Vagina (tissue), 2 donors: ENCODE measurements around the gene RFK. TPM values are rescaled to one million over a fixed set of nuclear protein-coding genes. Genes with fewer than 3 reads are reported as not detected.

ENCODE experiments used
- DNase-seq, 2 donors: peaks; one replicate each; pipeline ENCODE4 v3.0.0-alpha.2; 2017; ENCODE audit errors: extremely low spot score in 2 of 2
- H3K27ac ChIP-seq: fragments of 200-600 bp; sonication (generic); one replicate; pipeline ENCODE4 v1.5.1; 2019
- H3K27me3 ChIP-seq: fragments of 200-600 bp; sonication (generic); one replicate; pipeline ENCODE4 v1.5.1; 2019
- H3K36me3 ChIP-seq, 2 donors: fragments of 200-600 bp; sonication (generic); one replicate each; pipeline ENCODE4 v1.5.1; 2017 to 2019
- H3K4me1 ChIP-seq: fragments of 200-600 bp; sonication (generic); one replicate; pipeline ENCODE4 v1.5.1; 2019
- H3K4me3 ChIP-seq, 2 donors: fragments of 200-600 bp; sonication (generic); 1 replicate in 1 of 2; 2 replicates in 1 of 2; pipeline ENCODE4 v1.5.1; 2016 to 2019
- H3K9me3 ChIP-seq: fragments of 200-600 bp; sonication (generic); one replicate; pipeline ENCODE4 v1.5.1; 2019
- POLR2A ChIP-seq, 2 donors: fragments of 450-650 bp; IDR thresholded peaks; one replicate each; pipeline ENCODE4 v1.6.1; 2017; ENCODE audit warnings: antibody characterized with exemption in 2 of 2, mild to moderate bottlenecking in 2 of 2, moderate library complexity in 2 of 2
- POLR2AphosphoS5 ChIP-seq, 2 donors: sonication (generic); formaldehyde crosslinking; IDR thresholded peaks; one replicate each; pipeline ENCODE4 v1.9.0; 2017; ENCODE audit warnings: antibody characterized with exemption in 2 of 2, mild to moderate bottlenecking in 2 of 2, low read depth in 1 of 2; ENCODE audit not compliant: insufficient read depth in 1 of 2
- intact Hi-C: fragments of 100-400 bp; cut with DNase I; formaldehyde crosslinking; loops from one replicate; pipeline ENCODE4 v1.15.1; 2023
- total RNA-seq: library from RNA; depleted of rRNA; stranded (reverse); fragments of >200 nt; gene quantifications from one replicate; pipeline ENCODE4 v1.2.3, GENCODE V29; 2016
- TF ChIP-seq, protein P1 (sequence below), 3 experiments: fragments of 450-650 bp in 2 of 3; fragments of 200-600 bp in 1 of 3; sonication (generic) in 1 of 3; IDR thresholded peaks; one replicate each; pipeline ENCODE4 v1.5.1; 2017 to 2019; ENCODE audit warnings: antibody characterized with exemption in 3 of 3, mild to moderate bottlenecking in 2 of 3, moderate library complexity in 2 of 3

RFK gene
- total RNA-seq, 1 donor from 2014 or later = 16.7 TPM

DNA sequence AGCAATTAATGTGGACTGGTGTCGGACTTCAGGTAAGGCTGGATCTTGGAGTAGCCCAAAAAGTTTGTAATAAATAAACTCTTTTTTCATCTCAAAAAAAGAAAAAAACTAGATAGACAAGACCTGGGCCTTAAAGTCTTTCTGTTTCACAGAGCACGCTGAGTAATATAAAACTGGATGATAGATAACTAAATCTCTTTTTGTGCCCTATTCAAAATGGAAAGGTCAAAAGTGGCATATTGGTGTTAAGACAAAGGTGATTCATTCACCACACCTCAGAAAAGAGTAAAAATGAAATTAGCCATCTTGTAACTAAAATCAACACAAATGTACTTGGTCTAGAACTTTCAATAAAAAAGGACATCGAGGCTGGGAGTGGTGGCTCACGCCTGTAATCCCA lies 30.3 kb upstream of the RFK start:
- Histone ChIP-seq H3K36me3 (no peaks in the 10 kb centered on the region), H3K27ac (no peak overlapping the region)

DNA sequence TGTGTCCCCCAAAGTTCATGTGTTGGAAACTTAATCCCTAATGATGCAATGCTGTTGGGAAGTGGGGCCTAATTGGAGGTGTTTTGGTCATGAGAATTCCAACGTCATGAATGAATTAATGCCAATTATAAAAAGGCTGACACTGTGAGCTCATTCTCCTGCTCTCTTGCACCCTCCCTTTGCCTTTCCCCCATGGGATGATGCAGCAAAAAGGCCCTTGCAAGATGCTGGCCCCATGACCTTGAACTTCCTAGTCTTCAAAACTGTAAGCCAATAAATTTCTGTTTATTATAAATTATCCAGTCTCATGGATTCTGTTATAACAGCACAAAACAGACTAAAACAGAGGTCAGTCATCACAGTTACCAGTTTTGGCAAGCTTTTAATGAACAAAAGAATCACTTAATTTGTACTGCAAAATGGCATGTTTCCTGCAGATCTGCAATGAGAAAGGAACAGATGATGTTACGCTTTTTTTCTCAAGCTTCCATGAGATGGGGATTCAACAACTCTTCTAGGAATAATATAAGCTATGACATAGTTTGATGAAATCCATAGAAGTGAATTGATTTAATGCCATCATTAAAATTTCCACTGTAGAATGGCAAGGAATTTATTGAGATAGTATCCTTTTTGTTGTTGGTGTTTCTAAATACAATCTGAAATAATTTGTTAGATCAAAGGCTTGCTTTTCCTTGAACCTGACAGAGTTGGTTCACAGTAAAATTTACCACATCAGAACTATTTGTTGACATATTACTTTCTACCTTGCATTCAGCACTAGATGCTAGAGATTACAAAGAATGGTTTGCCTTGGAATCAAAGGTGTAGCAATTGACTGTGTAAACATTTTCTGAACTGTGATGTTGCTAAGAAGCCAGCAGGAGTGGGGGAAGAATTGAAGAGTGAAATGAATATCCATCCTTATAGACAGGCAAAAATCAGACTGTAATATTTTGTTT lies 29.3 kb upstream of the RFK start:
- H3K4me1 ChIP-seq = no peaks in the 10 kb centered on the region
- H3K27ac ChIP-seq = no peak overlapping the region
- intact Hi-C loops = no loop called here

More for the DNA sequence above, 30.3 kb upstream of the RFK start:
- TF ChIP-seq, protein P1, sequence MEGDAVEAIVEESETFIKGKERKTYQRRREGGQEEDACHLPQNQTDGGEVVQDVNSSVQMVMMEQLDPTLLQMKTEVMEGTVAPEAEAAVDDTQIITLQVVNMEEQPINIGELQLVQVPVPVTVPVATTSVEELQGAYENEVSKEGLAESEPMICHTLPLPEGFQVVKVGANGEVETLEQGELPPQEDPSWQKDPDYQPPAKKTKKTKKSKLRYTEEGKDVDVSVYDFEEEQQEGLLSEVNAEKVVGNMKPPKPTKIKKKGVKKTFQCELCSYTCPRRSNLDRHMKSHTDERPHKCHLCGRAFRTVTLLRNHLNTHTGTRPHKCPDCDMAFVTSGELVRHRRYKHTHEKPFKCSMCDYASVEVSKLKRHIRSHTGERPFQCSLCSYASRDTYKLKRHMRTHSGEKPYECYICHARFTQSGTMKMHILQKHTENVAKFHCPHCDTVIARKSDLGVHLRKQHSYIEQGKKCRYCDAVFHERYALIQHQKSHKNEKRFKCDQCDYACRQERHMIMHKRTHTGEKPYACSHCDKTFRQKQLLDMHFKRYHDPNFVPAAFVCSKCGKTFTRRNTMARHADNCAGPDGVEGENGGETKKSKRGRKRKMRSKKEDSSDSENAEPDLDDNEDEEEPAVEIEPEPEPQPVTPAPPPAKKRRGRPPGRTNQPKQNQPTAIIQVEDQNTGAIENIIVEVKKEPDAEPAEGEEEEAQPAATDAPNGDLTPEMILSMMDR (IDR thresholded peaks at IDR 0.05) = no peak
- TF ChIP-seq POLR2A (IDR thresholded peaks at IDR 0.05) (no peak), POLR2AphosphoS5 (IDR thresholded peaks at IDR 0.05; ENCODE audit: insufficient read depth in 1 of 2, low read depth in 1 of 2) (no peak)
- H3K27me3 ChIP-seq = no peaks in the 10 kb centered on the region
- intact Hi-C loops = no loop called here
- DNase-seq = no peak
- H3K4me1 ChIP-seq = no peaks in the 10 kb centered on the region
- no peaks in the 10 kb centered on the region for H3K9me3 ChIP-seq
- no peak overlapping the region for H3K4me3 ChIP-seq

DNA sequence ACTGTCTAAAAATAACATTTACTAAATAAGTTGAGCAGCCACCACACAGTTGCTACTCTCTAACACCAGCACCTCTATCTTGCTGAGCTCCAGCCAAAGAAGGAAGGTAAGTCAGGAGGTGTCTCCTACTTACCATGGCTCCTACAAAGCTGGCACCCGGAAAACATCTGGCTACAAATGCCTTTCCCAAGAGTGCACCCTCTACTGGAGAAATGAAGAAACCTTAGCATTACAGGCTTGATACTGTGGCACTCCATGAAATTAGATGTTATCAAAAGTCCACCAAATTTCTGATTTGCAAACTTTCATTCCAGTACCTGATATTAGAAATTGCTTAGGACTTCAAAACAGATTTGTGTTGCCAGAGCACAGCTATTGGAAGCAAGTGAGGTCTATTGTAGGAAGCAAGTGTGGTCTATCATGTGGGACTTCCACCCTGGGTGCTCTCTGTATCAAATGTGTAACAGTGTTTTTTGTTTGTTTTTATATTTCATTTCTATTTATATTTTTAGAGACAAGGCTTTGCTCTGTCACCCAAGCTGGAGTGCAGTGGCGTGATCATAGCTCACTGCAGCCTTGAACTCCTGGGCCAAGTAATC lies 25.7 kb upstream of the RFK start:
- intact Hi-C loops = no loop called here
- no peak overlapping the region for H3K27ac ChIP-seq
- no peak overlapping the region for H3K4me3 ChIP-seq
- H3K36me3 ChIP-seq = no peaks in the 10 kb centered on the region
- H3K4me1 ChIP-seq = no peaks in the 10 kb centered on the region
- H3K9me3 ChIP-seq = no peaks in the 10 kb centered on the region
- TF ChIP-seq POLR2AphosphoS5 (IDR thresholded peaks at IDR 0.05; ENCODE audit: insufficient read depth in 1 of 2, low read depth in 1 of 2) = no peak
- TF ChIP-seq, protein P1 (IDR thresholded peaks at IDR 0.05) = no peak
- H3K27me3 ChIP-seq = no peaks in the 10 kb centered on the region
- DNase-seq = no peak

More for the DNA sequence above, 29.3 kb upstream of the RFK start:
- H3K9me3 ChIP-seq = no peaks in the 10 kb centered on the region
- no peak for TF ChIP-seq POLR2A (IDR thresholded peaks at IDR 0.05)
- no peak for TF ChIP-seq POLR2AphosphoS5 (IDR thresholded peaks at IDR 0.05; ENCODE audit: insufficient read depth in 1 of 2, low read depth in 1 of 2)
- TF ChIP-seq, protein P1 (IDR thresholded peaks at IDR 0.05) = no peak
- H3K36me3 ChIP-seq = no peaks in the 10 kb centered on the region
- no peak for DNase-seq
- H3K4me3 ChIP-seq = no peak overlapping the region
- H3K27me3 ChIP-seq = no peaks in the 10 kb centered on the region

- no peaks in the 10 kb centered on the region for H3K36me3 ChIP-seq
- no peaks in the 10 kb centered on the region for H3K9me3 ChIP-seq
- no peak for DNase-seq
- intact Hi-C loops = no loop called here
- no peak overlapping the region for H3K4me3 ChIP-seq
- no peak overlapping the region for H3K27ac ChIP-seq
- H3K4me1 ChIP-seq = no peaks in the 10 kb centered on the region
- no peaks in the 10 kb centered on the region for H3K27me3 ChIP-seq
- TF ChIP-seq POLR2AphosphoS5 (IDR thresholded peaks at IDR 0.05; ENCODE audit: insufficient read depth in 1 of 2, low read depth in 1 of 2) (no peak), POLR2A (IDR thresholded peaks at IDR 0.05) (no peak)
- TF ChIP-seq, protein P1 (IDR thresholded peaks at IDR 0.05) = no peak
Measured at GRCh38 chr9:76417394-76417793, 23.2 kb upstream of the RFK start.

GRCh38 chr9:76415731-76416130 lies 21.5 kb upstream of the RFK start:
- no peak for TF ChIP-seq POLR2A (IDR thresholded peaks at IDR 0.05)
- TF ChIP-seq, protein P1 (IDR thresholded peaks at IDR 0.05) = no peak
- no peak for TF ChIP-seq POLR2AphosphoS5 (IDR thresholded peaks at IDR 0.05; ENCODE audit: insufficient read depth in 1 of 2, low read depth in 1 of 2)
- Histone ChIP-seq H3K36me3 (no peaks in the 10 kb centered on the region), H3K27me3 (no peaks in the 10 kb centered on the region), H3K4me1 (no peaks in the 10 kb centered on the region), H3K27ac (no peak overlapping the region), H3K9me3 (no peaks in the 10 kb centered on the region), H3K4me3 (no peak overlapping the region)
- no peak for DNase-seq
- intact Hi-C loops = no loop called here
